ENCODE data around the gene VWA8.

Gene VWA8

GRCh38 chr13:41613471-41613870 lies 347.4 kb downstream of the VWA8 start:
- H3K36me3 ChIP-seq (ENCODE audit: control insufficient read depth, insufficient read depth, low read length) = no peaks in the 10 kb centered on the region
- H3K4me1 ChIP-seq (ENCODE audit: control insufficient read depth, insufficient read depth, low read length) = no peaks in the 10 kb centered on the region
- H3K9me3 ChIP-seq (ENCODE audit: control insufficient read depth, insufficient read depth, low read length) = no peaks in the 10 kb centered on the region
- no peak overlapping the region for H3K9ac ChIP-seq (ENCODE audit: low read depth, low read length)
- H3K27me3 ChIP-seq (ENCODE audit: control insufficient read depth, insufficient read depth, low read length) = no peaks in the 10 kb centered on the region
- H3K4me3 ChIP-seq (ENCODE audit: low read depth, low read length) = no peak overlapping the region

GRCh38 chr13:41611385-41611784 lies 349.5 kb downstream of the VWA8 start:
- Histone ChIP-seq H3K9me3 (ENCODE audit: control insufficient read depth, insufficient read depth, low read length) (no peaks in the 10 kb centered on the region), H3K4me1 (ENCODE audit: control insufficient read depth, insufficient read depth, low read length) (no peaks in the 10 kb centered on the region), H3K9ac (ENCODE audit: low read depth, low read length) (no peak overlapping the region), H3K27me3 (ENCODE audit: control insufficient read depth, insufficient read depth, low read length) (no peaks in the 10 kb centered on the region), H3K4me3 (ENCODE audit: low read depth, low read length) (no peak overlapping the region), H3K36me3 (ENCODE audit: control insufficient read depth, insufficient read depth, low read length) (no peaks in the 10 kb centered on the region)

- H3K27me3 ChIP-seq (ENCODE audit: control insufficient read depth, insufficient read depth, low read length) = no peaks in the 10 kb centered on the region
- no peaks in the 10 kb centered on the region for H3K4me1 ChIP-seq (ENCODE audit: control insufficient read depth, insufficient read depth, low read length)
- no peaks in the 10 kb centered on the region for H3K9me3 ChIP-seq (ENCODE audit: control insufficient read depth, insufficient read depth, low read length)
- no peaks in the 10 kb centered on the region for H3K36me3 ChIP-seq (ENCODE audit: control insufficient read depth, insufficient read depth, low read length)
- no peak overlapping the region for H3K9ac ChIP-seq (ENCODE audit: low read depth, low read length)
- no peak overlapping the region for H3K4me3 ChIP-seq (ENCODE audit: low read depth, low read length)
Measured at GRCh38 chr13:41610404-41610803, 350.5 kb downstream of the VWA8 start.

GRCh38 chr13:41609828-41610227 lies 351.1 kb downstream of the VWA8 start:
- Histone ChIP-seq H3K36me3 (ENCODE audit: control insufficient read depth, insufficient read depth, low read length) (no peaks in the 10 kb centered on the region), H3K9me3 (ENCODE audit: control insufficient read depth, insufficient read depth, low read length) (no peaks in the 10 kb centered on the region), H3K4me3 (ENCODE audit: low read depth, low read length) (no peak overlapping the region), H3K9ac (ENCODE audit: low read depth, low read length) (no peak overlapping the region), H3K27me3 (ENCODE audit: control insufficient read depth, insufficient read depth, low read length) (no peaks in the 10 kb centered on the region), H3K4me1 (ENCODE audit: control insufficient read depth, insufficient read depth, low read length) (no peaks in the 10 kb centered on the region)

GRCh38 chr13:41608839-41609177 lies 352.1 kb downstream of the VWA8 start:
- Histone ChIP-seq H3K36me3 (ENCODE audit: control insufficient read depth, insufficient read depth, low read length) (no peaks in the 10 kb centered on the region), H3K9me3 (ENCODE audit: control insufficient read depth, insufficient read depth, low read length) (no peaks in the 10 kb centered on the region), H3K9ac (ENCODE audit: low read depth, low read length) (no peak overlapping the region), H3K4me3 (ENCODE audit: low read depth, low read length) (no peak overlapping the region), H3K27me3 (ENCODE audit: control insufficient read depth, insufficient read depth, low read length) (no peaks in the 10 kb centered on the region), H3K4me1 (ENCODE audit: control insufficient read depth, insufficient read depth, low read length) (no peaks in the 10 kb centered on the region)

GRCh38 chr13:41608111-41608838 lies 352.6 kb downstream of the VWA8 start:
- Histone ChIP-seq H3K9ac (ENCODE audit: low read depth, low read length) (no peak overlapping the region), H3K9me3 (ENCODE audit: control insufficient read depth, insufficient read depth, low read length) (no peaks in the 10 kb centered on the region), H3K27me3 (ENCODE audit: control insufficient read depth, insufficient read depth, low read length) (no peaks in the 10 kb centered on the region), H3K36me3 (ENCODE audit: control insufficient read depth, insufficient read depth, low read length) (no peaks in the 10 kb centered on the region), H3K4me3 (ENCODE audit: low read depth, low read length) (no peak overlapping the region), H3K4me1 (ENCODE audit: control insufficient read depth, insufficient read depth, low read length) (no peaks in the 10 kb centered on the region)

GRCh38 chr13:41606646-41607045 lies 354.3 kb downstream of the VWA8 start:
- no peaks in the 10 kb centered on the region for H3K27me3 ChIP-seq (ENCODE audit: control insufficient read depth, insufficient read depth, low read length)
- H3K9ac ChIP-seq (ENCODE audit: low read depth, low read length) = no peak overlapping the region
- H3K4me3 ChIP-seq (ENCODE audit: low read depth, low read length) = no peak overlapping the region
- no peaks in the 10 kb centered on the region for H3K9me3 ChIP-seq (ENCODE audit: control insufficient read depth, insufficient read depth, low read length)
- no peaks in the 10 kb centered on the region for H3K36me3 ChIP-seq (ENCODE audit: control insufficient read depth, insufficient read depth, low read length)
- no peaks in the 10 kb centered on the region for H3K4me1 ChIP-seq (ENCODE audit: control insufficient read depth, insufficient read depth, low read length)

- no peaks in the 10 kb centered on the region for H3K9me3 ChIP-seq (ENCODE audit: control insufficient read depth, insufficient read depth, low read length)
- H3K4me3 ChIP-seq (ENCODE audit: low read depth, low read length) = no peak overlapping the region
- no peaks in the 10 kb centered on the region for H3K4me1 ChIP-seq (ENCODE audit: control insufficient read depth, insufficient read depth, low read length)
- H3K9ac ChIP-seq (ENCODE audit: low read depth, low read length) = no peak overlapping the region
- no peaks in the 10 kb centered on the region for H3K27me3 ChIP-seq (ENCODE audit: control insufficient read depth, insufficient read depth, low read length)
- H3K36me3 ChIP-seq (ENCODE audit: control insufficient read depth, insufficient read depth, low read length) = no peaks in the 10 kb centered on the region
Measured at GRCh38 chr13:41605319-41606285, 355.3 kb downstream of the VWA8 start.

- no peaks in the 10 kb centered on the region for H3K27me3 ChIP-seq (ENCODE audit: control insufficient read depth, insufficient read depth, low read length)
- no peaks in the 10 kb centered on the region for H3K4me1 ChIP-seq (ENCODE audit: control insufficient read depth, insufficient read depth, low read length)
- no peaks in the 10 kb centered on the region for H3K36me3 ChIP-seq (ENCODE audit: control insufficient read depth, insufficient read depth, low read length)
- no peaks in the 10 kb centered on the region for H3K9me3 ChIP-seq (ENCODE audit: control insufficient read depth, insufficient read depth, low read length)
- no peak overlapping the region for H3K9ac ChIP-seq (ENCODE audit: low read depth, low read length)
- H3K4me3 ChIP-seq (ENCODE audit: low read depth, low read length) = no peak overlapping the region
Measured at GRCh38 chr13:41603917-41604316, 357.0 kb downstream of the VWA8 start.

- no peaks in the 10 kb centered on the region for H3K4me1 ChIP-seq (ENCODE audit: control insufficient read depth, insufficient read depth, low read length)
- no peaks in the 10 kb centered on the region for H3K9me3 ChIP-seq (ENCODE audit: control insufficient read depth, insufficient read depth, low read length)
- H3K9ac ChIP-seq (ENCODE audit: low read depth, low read length) = no peak overlapping the region
- H3K27me3 ChIP-seq (ENCODE audit: control insufficient read depth, insufficient read depth, low read length) = no peaks in the 10 kb centered on the region
- no peaks in the 10 kb centered on the region for H3K36me3 ChIP-seq (ENCODE audit: control insufficient read depth, insufficient read depth, low read length)
- no peak overlapping the region for H3K4me3 ChIP-seq (ENCODE audit: low read depth, low read length)
Measured at GRCh38 chr13:41601718-41602445, 359.0 kb downstream of the VWA8 start.

GRCh38 chr13:41599619-41600018 lies 361.3 kb downstream of the VWA8 start:
- no peaks in the 10 kb centered on the region for H3K36me3 ChIP-seq (ENCODE audit: control insufficient read depth, insufficient read depth, low read length)
- no peaks in the 10 kb centered on the region for H3K4me1 ChIP-seq (ENCODE audit: control insufficient read depth, insufficient read depth, low read length)
- H3K9me3 ChIP-seq (ENCODE audit: control insufficient read depth, insufficient read depth, low read length) = no peaks in the 10 kb centered on the region
- no peak overlapping the region for H3K4me3 ChIP-seq (ENCODE audit: low read depth, low read length)
- H3K9ac ChIP-seq (ENCODE audit: low read depth, low read length) = no peak overlapping the region
- no peaks in the 10 kb centered on the region for H3K27me3 ChIP-seq (ENCODE audit: control insufficient read depth, insufficient read depth, low read length)

Data from iPS-15b (cell line).